ENCODE data around the gene PARPBP.

DNA sequence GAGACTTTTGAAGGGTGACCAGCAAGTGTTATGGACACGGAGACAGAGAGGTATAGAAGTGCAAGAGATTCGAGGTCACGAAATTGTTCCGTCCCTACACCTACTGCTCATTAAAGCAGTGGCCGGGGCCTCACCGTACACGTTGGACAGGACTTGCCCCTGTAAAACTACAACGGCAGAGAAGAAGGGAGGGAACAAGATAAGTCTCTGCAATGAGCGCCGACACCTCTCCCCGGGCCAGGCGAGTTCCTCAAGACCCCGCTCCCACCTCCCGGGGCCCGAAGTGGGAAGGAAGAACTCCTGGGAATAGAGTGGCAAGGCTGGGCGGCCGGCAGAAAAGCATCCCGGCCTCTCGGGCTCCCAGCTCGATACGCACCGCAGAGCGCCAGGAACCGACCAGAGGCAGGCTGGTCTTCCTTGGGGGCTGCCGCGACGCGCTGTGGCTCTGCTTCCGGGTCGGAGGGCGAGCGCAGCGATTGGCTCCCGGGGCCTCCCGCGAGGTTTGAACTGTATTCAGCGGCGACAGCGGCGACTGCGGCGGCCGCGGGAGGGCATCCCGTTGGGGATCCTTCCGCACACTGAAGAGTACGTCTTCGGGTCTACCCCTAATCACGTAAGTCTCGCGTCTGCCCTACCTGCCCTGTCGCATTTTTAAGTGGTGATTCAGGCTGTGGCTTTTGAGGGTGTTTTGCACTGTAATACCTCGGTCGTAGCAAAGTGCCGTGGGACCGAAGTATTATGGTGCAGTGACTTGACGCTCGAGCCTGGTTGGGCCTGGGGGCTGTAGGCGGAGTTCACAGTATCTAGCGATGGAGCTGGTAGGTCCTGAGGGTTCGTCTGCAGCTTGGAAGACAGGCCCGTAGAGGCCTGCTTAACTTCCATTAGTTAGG lies at the start of gene PARPBP, which contains the start of gene NUP37:
- TF ChIP-seq, protein P1, sequence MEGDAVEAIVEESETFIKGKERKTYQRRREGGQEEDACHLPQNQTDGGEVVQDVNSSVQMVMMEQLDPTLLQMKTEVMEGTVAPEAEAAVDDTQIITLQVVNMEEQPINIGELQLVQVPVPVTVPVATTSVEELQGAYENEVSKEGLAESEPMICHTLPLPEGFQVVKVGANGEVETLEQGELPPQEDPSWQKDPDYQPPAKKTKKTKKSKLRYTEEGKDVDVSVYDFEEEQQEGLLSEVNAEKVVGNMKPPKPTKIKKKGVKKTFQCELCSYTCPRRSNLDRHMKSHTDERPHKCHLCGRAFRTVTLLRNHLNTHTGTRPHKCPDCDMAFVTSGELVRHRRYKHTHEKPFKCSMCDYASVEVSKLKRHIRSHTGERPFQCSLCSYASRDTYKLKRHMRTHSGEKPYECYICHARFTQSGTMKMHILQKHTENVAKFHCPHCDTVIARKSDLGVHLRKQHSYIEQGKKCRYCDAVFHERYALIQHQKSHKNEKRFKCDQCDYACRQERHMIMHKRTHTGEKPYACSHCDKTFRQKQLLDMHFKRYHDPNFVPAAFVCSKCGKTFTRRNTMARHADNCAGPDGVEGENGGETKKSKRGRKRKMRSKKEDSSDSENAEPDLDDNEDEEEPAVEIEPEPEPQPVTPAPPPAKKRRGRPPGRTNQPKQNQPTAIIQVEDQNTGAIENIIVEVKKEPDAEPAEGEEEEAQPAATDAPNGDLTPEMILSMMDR (IDR thresholded peaks at IDR 0.05) = no peak; the same call in 1 of the 2 replicates
- TF ChIP-seq NFIC (IDR thresholded peaks at IDR 0.05; ENCODE audit: borderline replicate concordance) (no peak), POLR2AphosphoS5 (IDR thresholded peaks at IDR 0.05; ENCODE audit: low read depth, low read length) (peak; percentile 95), EZH2phosphoT487 (IDR thresholded peaks at IDR 0.05; ENCODE audit: borderline replicate concordance, low read depth) (no peak), TEAD4 (IDR thresholded peaks at IDR 0.05; ENCODE audit: borderline replicate concordance, insufficient read depth) (0 out of 2 replicates have a peak, but pooled peaks have one; percentile 31), EP300 (IDR thresholded peaks at IDR 0.05; ENCODE audit: borderline replicate concordance in 1 of 2, low read depth in 1 of 2, low read length in 1 of 2) (peak in 1 of 2 experiments; percentile 35; a peak in 1 of 4 replicates), GABPA (IDR thresholded peaks at IDR 0.05; ENCODE audit: low read depth) (peak; percentile 87)

Data from SK-N-SH (cell line).